IPS-18c (cell line): Measurements from ENCODE around the gene CHPT1.
A peak's percentile ranks its signal among the peaks of the same experiment; 100 is the strongest.
"Not testable (repeated sequence)": the region's sequence is repeated elsewhere in the genome, so short reads cannot be mapped to it uniquely, and the experiment has no call there.

Source experiments
- H3K4me3 ChIP-seq: 2 replicates; pipeline ENCODE4 v1.7.0; 2013; ENCODE audit warnings: low read depth, mild to moderate bottlenecking, low read length, moderate library complexity; ENCODE audit not compliant: insufficient read depth
- H3K9me3 ChIP-seq: one replicate; pipeline ENCODE4 v1.6.1; 2013; ENCODE audit warnings: mild to moderate bottlenecking, low read length, moderate library complexity; ENCODE audit not compliant: control insufficient read depth, insufficient read depth

The CHPT1 gene

GRCh38 chr12:101676497-101676896 lies 20.9 kb upstream of the CHPT1 start:
- H3K4me3 ChIP-seq, H3K9me3 ChIP-seq: not testable (repeated sequence)

DNA sequence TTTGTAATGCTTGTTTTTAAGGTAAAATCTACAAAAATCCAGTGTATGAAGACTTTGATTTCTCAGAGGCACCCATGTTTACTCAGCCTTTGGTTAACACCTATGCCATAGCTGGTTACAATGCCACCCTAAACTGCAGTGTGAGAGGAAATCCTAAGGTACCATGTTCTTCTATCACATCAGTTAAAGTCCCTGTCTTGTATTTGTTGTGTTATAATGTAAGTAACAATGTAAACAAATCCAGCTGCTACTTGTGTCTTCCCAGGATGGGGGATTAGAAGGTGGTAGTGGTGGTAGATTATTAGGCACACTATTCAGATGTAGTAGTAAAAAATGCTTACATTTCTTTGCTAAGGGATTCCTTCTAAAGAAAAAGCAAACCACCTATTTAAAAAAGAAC lies 19.4 kb upstream of the CHPT1 start:
- H3K9me3 ChIP-seq, result no peaks in the 10 kb centered on the region
- H3K4me3 ChIP-seq, result no peak overlapping the region

GRCh38 chr12:101680240-101680639 lies 17.2 kb upstream of the CHPT1 start:
- Histone ChIP-seq H3K9me3 (no peaks in the 10 kb centered on the region), H3K4me3 (no peak overlapping the region)

DNA sequence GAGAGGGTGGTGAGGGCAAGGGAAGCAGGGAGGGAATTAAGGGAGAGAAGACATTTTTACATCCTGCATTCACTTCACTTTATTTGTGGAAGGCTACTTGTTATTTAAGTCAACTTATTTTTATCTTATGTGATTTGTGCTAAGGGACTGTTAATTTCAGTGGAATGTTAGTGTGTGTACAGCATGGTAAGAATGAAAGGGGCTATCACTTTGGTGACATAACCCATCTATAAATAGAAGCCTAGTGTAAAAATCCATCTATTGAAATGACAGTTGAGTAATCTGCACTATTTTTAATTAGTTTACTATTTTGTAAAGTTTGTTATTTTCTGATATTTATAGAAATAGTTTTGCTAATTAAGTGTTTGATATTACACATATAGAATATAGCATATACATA lies 16.8 kb upstream of the CHPT1 start:
- Histone ChIP-seq H3K4me3 (no peak overlapping the region), H3K9me3 (no peaks in the 10 kb centered on the region)

GRCh38 chr12:101681627-101682026 lies 15.8 kb upstream of the CHPT1 start:
- not testable (repeated sequence) for H3K4me3 ChIP-seq, H3K9me3 ChIP-seq

GRCh38 chr12:101685092-101685491 lies 12.3 kb upstream of the CHPT1 start:
- Histone ChIP-seq H3K9me3 (no peaks in the 10 kb centered on the region), H3K4me3 (no peak overlapping the region)

DNA sequence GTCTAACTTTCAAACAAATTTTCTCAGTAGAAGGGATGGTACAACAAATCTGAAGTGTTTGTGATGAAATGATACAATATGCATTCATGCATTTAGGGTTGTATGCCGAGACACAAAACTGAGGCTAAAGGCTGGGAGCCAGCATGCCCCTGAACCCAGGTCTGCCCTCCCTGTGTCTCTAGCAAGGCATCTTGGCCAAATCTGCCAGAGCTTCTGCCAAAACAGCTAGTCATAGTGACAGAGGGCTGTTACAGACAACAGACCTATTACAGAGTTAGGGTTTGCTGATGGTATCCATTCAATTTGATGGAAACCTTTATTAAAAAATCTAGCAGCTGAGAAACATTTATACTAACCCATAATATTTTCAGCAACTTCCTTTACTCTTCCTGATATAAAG lies 11.3 kb upstream of the CHPT1 start:
- no peak overlapping the region for H3K4me3 ChIP-seq

DNA sequence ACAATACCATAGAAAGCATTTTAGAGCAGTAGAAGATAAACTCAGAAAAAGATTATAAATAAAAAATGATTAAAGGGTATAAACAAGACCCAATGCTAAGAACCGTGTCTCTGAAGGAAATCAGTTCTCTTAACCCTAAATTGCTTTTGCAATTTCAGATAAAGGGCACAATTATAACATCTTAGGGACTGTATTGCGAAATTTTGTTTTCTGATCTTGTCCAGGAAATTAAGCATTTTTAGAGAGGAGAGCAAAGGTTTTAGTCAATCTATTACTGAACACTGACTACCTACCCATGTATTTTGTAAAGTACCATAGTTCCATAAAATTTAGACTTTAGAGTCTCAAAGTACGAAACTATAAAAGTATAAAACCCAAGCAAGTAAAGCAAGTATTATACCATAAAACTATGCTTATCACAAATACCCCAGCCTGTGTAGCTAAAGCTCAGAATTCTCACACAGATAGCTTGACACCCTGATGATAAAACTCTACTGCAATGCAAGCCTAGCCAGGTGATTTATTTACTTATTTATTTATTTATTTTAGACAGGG lies 6.8 kb upstream of the CHPT1 start:
- no peaks in the 10 kb centered on the region for H3K9me3 ChIP-seq
- no peak overlapping the region for H3K4me3 ChIP-seq

More for the DNA sequence above, 11.3 kb upstream of the CHPT1 start:
- H3K9me3 ChIP-seq, result no peaks in the 10 kb centered on the region

GRCh38 chr12:101691503-101692096 lies 5.8 kb upstream of the CHPT1 start:
- Histone ChIP-seq H3K9me3 (no peaks in the 10 kb centered on the region), H3K4me3 (no peak overlapping the region)

DNA sequence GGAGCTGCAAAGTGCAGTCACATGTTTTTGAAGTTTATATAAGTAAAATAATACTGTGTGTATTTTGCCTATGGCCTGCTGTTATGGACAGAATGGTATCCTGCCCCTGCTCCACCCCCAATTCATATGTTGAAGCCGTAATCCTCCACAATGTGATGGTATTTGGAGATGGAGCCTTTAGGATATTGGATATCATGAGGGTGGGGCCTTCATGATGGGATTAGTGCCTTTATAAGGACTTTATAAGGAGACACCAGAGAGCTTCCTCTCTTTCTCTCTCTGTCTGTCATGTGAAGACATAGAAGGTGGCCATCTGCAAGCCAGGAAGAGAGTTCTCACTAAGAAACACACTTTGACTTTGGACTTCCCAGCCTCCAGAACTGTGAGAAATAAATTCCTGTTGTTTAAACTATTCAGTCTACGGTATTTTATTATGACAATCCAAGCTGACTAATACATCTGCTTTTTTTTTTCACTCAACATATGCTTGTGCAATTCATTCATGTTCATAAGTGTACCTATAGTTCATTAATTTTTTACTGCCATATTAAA lies 3.1 kb upstream of the CHPT1 start:
- no peak overlapping the region for H3K4me3 ChIP-seq

DNA sequence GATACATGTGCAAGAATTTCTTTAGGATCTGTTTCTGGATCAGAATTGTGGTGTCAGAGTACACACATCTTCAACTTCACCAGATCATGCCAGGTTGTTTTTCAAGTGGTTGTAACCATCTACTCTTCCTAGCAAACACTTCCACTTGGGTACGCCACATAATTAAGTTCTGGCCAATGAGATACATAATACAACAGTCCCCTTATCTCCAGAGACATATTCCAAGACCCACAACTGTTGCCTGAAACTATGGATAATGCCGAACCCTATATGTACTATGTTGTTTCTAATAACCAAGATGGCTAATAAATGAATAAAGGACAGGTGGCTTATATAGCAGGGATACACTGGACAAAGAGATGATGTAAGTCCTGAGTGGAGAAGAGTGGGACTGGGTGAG lies 2.5 kb upstream of the CHPT1 start:
- H3K9me3 ChIP-seq, result peaks cover 2% of the 10 kb centered on the region
- H3K4me3 ChIP-seq, result no peak overlapping the region

More for the DNA sequence above, 3.1 kb upstream of the CHPT1 start:
- peaks cover 2% of the 10 kb centered on the region for H3K9me3 ChIP-seq

GRCh38 chr12:101695706-101696105 lies 1.7 kb upstream of the CHPT1 start:
- H3K4me3 ChIP-seq, result no peak overlapping the region
- H3K9me3 ChIP-seq, result peaks cover 2% of the 10 kb centered on the region

DNA sequence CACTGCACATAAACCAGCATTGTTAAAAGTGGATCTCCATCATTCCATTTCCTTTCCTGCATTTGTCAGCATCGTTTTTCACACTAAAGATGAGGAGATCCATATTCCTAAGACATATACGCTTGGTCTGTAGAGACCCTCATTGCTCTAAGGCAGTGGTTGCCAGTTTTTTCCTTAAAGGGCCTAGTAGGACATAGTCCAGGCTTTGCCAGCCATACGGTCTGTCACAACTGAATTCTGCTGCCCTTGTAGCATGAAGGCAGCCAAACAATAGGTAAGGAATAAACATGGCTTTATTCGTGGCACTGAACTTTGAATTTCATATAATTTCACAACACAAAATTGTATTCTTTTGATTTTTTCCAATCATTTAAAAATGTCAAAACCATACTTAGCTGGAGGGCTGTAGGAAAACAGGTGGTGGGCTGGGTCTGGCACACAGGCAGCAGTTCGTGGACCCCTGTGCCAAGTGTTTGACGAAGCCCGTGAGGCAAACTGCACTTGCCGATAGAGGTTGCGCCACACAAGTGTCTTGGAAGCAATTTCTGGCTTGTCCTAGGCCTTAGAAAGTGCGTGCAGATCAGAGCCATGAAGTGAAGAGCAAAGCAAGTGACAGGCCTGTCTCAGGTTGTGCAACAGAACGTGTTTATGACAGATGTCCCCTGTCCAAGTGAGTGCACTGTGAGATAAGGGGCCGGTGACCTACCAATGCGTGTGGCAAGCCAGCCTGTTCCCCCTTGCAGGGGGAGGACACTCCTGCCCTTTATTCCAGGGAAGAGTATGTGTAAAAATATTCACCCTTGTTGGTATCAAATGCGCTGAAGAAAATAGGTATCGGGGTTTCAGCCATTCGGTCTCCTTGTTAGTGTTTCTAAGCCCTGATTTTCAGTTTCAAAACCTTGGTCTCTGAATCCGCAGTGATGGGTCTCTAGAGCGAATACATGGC lies 916 bp upstream of the CHPT1 start:
- Histone ChIP-seq H3K4me3 (peak overlapping the region; percentile 74), H3K9me3 (peaks cover 2% of the 10 kb centered on the region)

DNA sequence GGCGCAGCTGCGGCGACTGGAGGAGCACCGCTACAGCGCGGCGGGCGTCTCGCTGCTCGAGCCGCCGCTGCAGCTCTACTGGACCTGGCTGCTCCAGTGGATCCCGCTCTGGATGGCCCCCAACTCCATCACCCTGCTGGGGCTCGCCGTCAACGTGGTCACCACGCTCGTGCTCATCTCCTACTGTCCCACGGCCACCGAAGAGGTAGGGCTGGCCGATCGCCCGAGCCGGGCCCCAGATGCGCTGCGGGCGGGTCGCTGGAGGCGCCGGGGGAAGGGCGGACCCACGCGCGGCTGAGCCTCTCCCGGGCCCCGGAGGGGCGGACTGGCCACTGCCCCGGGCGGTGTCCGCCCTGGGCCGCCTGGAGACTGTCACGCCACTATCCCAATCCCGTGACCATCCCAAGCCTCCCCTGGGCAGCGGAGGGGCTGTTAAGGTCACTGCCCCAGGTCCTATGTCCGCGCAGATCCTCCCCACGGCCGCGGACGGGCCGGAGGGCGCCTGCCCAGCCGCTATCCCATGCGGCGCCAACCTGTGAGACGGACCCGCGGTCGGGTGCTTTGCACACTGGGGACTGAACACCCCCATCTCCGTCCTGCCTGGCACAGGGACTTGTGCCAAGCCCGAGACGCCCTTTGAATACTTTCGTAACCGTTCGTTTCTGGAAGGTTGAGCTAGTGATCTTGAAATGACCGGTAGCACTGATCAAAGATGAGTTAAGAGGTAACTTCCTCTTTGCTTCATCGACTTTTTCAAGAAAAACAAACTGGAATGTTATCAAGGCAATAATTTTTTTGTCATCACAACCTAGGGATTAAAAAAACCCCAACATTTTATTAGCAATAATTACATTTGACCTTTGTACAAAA lies 725 bp downstream of the CHPT1 start:
- peaks cover 2% of the 10 kb centered on the region for H3K9me3 ChIP-seq
- H3K4me3 ChIP-seq, result peak overlapping the region; percentile 74

DNA sequence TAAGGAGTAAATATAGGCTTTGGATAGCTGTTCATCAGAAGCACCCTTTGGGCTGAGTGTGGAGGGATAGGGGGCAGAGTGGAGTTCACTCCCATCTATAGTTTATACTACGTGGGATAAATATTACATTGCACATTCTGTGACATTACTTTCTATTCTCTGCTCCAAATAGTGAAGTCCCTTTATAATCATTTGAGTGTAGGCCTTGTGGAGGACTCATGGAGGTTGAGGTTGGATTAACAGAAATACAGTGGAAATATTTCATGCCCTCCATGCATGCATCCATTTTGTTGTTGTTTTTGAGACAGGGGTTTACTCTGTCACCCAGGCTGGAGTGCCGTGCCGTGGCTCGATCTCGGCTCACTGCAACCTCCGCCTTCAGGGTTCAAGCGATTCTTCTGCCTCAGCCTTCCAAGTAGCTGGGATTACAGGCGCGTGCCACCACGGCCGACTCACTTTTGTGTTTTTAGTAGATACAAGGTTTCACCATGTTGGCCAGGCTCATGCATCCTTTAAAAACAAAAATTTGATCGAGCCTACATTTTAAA lies 1.4 kb downstream of the CHPT1 start:
- H3K4me3 ChIP-seq, result peak overlapping the region; percentile 74; the same call in 1 of the 2 replicates
- peaks cover 2% of the 10 kb centered on the region for H3K9me3 ChIP-seq

DNA sequence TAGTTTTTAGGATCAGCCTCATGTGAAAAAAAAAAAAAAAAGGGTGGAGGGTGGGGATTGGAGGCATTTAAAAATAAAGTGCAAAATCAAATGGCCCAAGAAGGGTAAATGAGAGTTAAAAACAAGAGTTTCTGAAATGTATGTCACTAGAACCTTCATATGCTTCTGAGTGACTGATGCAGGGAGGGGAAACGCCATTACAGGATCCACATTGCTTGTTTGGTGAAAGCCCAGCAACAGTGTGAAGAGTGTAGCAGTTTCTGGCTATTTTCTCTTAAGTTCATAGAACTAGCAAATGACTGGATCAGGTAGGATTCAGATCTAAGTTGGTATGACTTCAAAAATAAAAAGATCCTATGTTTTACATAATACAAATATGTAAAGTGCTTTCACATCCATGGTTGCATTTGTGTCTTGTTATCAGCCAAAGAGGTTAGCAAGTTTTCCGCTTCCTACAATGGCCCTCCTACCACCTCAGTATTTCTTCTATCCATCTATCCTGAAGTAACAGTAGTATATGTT lies 2.9 kb downstream of the CHPT1 start:
- Histone ChIP-seq H3K4me3 (no peak overlapping the region), H3K9me3 (peaks cover 2% of the 10 kb centered on the region)

GRCh38 chr12:101703487-101703886 lies 6.0 kb downstream of the CHPT1 start:
- no peaks in the 10 kb centered on the region for H3K9me3 ChIP-seq
- no peak overlapping the region for H3K4me3 ChIP-seq
